Stomach (tissue), 9 donors: ENCODE measurements around the gene COQ9. TPM values are rescaled to one million over a fixed set of nuclear protein-coding genes. Genes with fewer than 3 reads are reported as not detected.

Source experiments
- DNase-seq, 2 donors: peaks; one replicate each; pipeline versions ENCODE4 v3.0.0 to v3.0.0-alpha.2; 2013 to 2019
- H3K27ac ChIP-seq, 5 donors: fragments of 200-600 bp in 4 of 5; sonication (generic) in 4 of 5; one replicate each; pipeline ENCODE4 v1.5.1; 2013 to 2019; ENCODE audit warnings: mild to moderate bottlenecking in 1 of 5, moderate library complexity in 1 of 5
- H3K27me3 ChIP-seq, 3 donors: fragments of 200-600 bp; sonication (generic); one replicate each; pipeline ENCODE4 v1.5.1; 2017 to 2019; ENCODE audit warnings: mixed run types in 1 of 3
- H3K36me3 ChIP-seq, 4 donors: fragments of 200-600 bp; sonication (generic); 1 replicate in 3 of 4; 2 replicates in 1 of 4; pipeline ENCODE4 v1.5.1; 2016 to 2019
- H3K4me1 ChIP-seq, 4 donors: fragments of 200-600 bp; sonication (generic); one replicate each; pipeline ENCODE4 v1.5.1; 2016 to 2019
- H3K4me3 ChIP-seq, 4 donors: fragments of 200-600 bp; sonication (generic) in 3 of 4; one replicate each; pipeline ENCODE4 v1.5.1; 2016 to 2019; ENCODE audit warnings: mild to moderate bottlenecking in 1 of 4
- H3K9me3 ChIP-seq, 4 donors: fragments of 200-600 bp; sonication (generic); one replicate each; pipeline ENCODE4 v1.5.1; 2016 to 2019
- EP300 ChIP-seq: sonication (generic); formaldehyde crosslinking; IDR thresholded peaks from one replicate; pipeline ENCODE4 v1.6.1; 2017; ENCODE audit warnings: antibody characterized with exemption
- POLR2A ChIP-seq, 4 donors: fragments of 450-650 bp; IDR thresholded peaks; one replicate each; pipeline ENCODE4 v1.6.1; 2016; ENCODE audit warnings: antibody characterized with exemption in 4 of 4, control low read depth in 2 of 4, mild to moderate bottlenecking in 1 of 4, moderate library complexity in 1 of 4
- POLR2AphosphoS5 ChIP-seq, 3 donors: sonication (generic); formaldehyde crosslinking; IDR thresholded peaks; one replicate each; pipeline ENCODE4 v1.6.1; 2016; ENCODE audit warnings: antibody characterized with exemption in 3 of 3
- WGBS, 5 donors: extraction: QIAGEN DNeasy Blood & Tissue Kit in 3 of 5; methylation state at CpG; one replicate each; pipeline versions ENCODE4 v1.1.5 to v1.1.7; 2013 to 2018; 5-methylcytosine and 5-hydroxymethylcytosine counted together
- intact Hi-C: fragments of 100-400 bp; cut with DNase I; formaldehyde crosslinking; loops from one replicate; pipeline ENCODE4 v1.15.1; 2023; ENCODE audit warnings: low total_unique reads
- polyA plus RNA-seq, 3 donors: library from polyadenylated mRNA; stranded (reverse); fragments of 200-250 nt; gene quantifications; one replicate each; pipeline ENCODE4 v1.2.3, GENCODE V29; 2013
- total RNA-seq, 5 donors: library from RNA; depleted of rRNA; stranded (reverse); fragments of >200 nt; gene quantifications; one replicate each; pipeline versions ENCODE4 v1.1.0 to v1.2.3, GENCODE V29; 2014 to 2016
- TF ChIP-seq, protein P1 (sequence below), 7 experiments: fragments of 450-650 bp in 4 of 7; fragments of 200-600 bp in 3 of 7; sonication (generic) in 3 of 7; IDR thresholded peaks; one replicate each; pipeline ENCODE4 v1.5.1; 2016 to 2019; ENCODE audit warnings: antibody characterized with exemption in 7 of 7, control low read depth in 2 of 7, mild to moderate bottlenecking in 1 of 7
- donor health status: healthy with polysubstance abuse.
- donor health status: Bipolar disorder and iron deficiency.
- donor health status: healthy.

Gene COQ9
- total and polyA plus RNA-seq, 8 donors: 40.6 to 108 (median 66.7) TPM

DNA sequence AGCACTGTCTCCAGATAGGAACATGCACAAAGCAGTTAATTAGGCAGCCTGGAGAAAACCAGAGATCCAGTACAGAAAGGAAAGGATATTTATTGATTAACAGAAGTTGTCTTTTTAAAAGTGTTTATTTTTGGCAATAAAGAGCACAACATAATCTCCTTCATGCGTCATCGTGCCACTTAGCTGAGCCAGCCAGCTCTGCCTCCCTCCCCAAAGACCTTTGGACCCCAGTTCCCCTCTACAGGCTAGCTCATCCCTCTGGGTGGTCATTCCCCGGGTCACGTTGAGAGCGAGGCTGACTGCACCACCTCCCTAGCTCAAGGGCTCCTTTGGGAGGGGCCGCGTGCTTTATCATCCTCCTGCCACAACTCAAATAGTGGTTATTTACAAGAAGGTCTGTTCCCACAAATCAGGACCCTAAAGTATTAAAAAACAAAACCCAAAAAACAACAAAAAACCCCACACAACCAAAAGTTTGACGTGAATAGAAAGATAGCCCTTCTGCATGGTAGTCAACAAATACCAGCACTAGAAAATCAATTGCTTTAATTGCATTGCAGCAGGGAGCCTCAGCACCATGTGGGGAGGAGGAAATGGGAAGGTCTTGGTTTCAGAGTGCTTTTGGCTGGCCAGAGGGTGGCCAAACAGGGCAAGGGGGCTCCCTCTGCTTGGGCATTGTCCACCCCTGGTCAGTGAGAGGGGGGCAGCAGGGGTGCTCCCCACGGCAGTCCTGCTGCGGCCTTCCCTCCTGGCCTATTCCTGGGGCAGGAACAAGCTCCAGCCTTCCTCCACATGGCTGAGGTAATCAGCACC lies 24.8 kb downstream of the COQ9 start:
- Histone ChIP-seq H3K9me3 (no peaks in the 10 kb centered on the region), H3K4me3 (no peak overlapping the region), H3K36me3 (peaks cover 55 to 84% (median 84%) of the 10 kb centered on the region in 4 donors), H3K4me1 (peaks cover 24 to 57% (median 51%) of the 10 kb centered on the region in 4 donors), H3K27me3 (no peaks in the 10 kb centered on the region), H3K27ac (peak overlapping the region; percentile 37 to 73 (median 67))
- WGBS, 5 donors: 31 to 48% (median 34%) methylated on average over 8 to 10 of the region's 10 CpGs
- DNase-seq: peak in 1 of 2 donors; percentile 77
- peak in 1 of 3 donors; percentile 20 for TF ChIP-seq POLR2AphosphoS5 (IDR thresholded peaks at IDR 0.05)
- TF ChIP-seq, protein P1, sequence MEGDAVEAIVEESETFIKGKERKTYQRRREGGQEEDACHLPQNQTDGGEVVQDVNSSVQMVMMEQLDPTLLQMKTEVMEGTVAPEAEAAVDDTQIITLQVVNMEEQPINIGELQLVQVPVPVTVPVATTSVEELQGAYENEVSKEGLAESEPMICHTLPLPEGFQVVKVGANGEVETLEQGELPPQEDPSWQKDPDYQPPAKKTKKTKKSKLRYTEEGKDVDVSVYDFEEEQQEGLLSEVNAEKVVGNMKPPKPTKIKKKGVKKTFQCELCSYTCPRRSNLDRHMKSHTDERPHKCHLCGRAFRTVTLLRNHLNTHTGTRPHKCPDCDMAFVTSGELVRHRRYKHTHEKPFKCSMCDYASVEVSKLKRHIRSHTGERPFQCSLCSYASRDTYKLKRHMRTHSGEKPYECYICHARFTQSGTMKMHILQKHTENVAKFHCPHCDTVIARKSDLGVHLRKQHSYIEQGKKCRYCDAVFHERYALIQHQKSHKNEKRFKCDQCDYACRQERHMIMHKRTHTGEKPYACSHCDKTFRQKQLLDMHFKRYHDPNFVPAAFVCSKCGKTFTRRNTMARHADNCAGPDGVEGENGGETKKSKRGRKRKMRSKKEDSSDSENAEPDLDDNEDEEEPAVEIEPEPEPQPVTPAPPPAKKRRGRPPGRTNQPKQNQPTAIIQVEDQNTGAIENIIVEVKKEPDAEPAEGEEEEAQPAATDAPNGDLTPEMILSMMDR (IDR thresholded peaks at IDR 0.05): no peak
- intact Hi-C loops: no loop called here

DNA sequence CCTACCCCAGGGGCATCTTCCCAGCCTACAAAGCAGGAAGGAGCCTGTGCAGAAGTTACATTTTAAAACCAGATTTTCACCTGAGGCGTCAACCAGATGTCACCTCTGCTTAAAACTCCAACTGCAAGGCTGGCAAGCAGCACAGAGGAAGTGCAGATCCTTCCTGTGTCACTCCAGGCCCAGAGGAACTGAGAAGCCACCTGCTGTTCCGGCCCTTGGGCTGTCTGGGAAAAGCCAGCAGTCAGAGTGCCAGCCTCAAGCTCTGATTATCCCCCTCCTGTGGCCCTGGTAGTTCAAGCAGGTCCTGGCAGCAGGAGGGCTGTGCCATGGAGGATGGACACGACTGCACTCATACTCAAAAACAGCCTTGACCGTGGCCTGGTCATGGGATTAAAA lies 25.4 kb downstream of the COQ9 start:
- intact Hi-C loops: no loop called here
- peak overlapping the region; percentile 37 to 73 (median 67) for H3K27ac ChIP-seq
- WGBS, 5 donors: 42 to 60% (median 50%) methylated on average over 4 of the region's 4 CpGs
- peaks cover 53 to 79% (median 78%) of the 10 kb centered on the region in 4 donors for H3K36me3 ChIP-seq
- no peaks in the 10 kb centered on the region for H3K9me3 ChIP-seq
- no peak for DNase-seq
- peaks cover 28 to 63% (median 57%) of the 10 kb centered on the region in 4 donors for H3K4me1 ChIP-seq
- TF ChIP-seq POLR2AphosphoS5 (IDR thresholded peaks at IDR 0.05) (no peak), POLR2A (IDR thresholded peaks at IDR 0.05) (no peak), EP300 (no peak)
- TF ChIP-seq, protein P1 (IDR thresholded peaks at IDR 0.05): no peak
- H3K27me3 ChIP-seq: no peaks in the 10 kb centered on the region
- no peak overlapping the region for H3K4me3 ChIP-seq

DNA sequence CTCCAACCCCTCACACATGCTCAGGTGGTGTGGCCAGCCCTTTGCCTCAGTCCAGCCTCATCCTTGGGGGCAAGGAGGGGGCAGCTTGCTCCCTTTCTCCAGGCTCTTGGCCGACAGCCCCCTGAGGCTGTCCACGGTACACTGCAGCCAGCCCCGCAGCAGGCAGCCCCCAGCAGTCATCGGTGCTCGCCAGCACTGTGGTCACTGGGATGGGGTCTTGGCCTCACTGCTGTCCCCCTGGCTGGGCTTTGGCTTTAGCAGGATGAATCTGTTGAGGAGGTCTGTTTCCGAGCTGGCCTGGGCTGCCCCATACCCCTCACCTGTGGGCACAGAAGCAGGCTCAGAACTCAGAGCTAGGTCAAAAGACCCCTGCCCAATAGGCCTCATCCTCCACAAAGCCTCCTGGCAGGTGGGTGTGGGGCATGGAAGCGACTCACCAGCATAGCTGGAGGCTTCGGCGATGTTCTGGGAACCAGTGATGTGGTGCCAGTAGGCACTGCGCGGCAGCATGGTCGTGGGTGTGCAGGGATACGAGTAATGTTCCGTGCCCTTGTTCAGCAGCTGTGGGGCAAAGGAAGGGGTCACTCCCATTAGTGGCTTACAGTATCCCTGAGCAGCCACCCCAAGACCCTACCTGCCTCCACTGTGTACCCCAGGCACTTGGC lies 26.0 kb downstream of the COQ9 start:
- Histone ChIP-seq H3K27ac (peak overlapping the region in 3 of 5 donors; percentile 67 to 73 (median 71)), H3K4me1 (peaks cover 35 to 69% (median 63%) of the 10 kb centered on the region in 4 donors), H3K9me3 (no peaks in the 10 kb centered on the region), H3K27me3 (no peaks in the 10 kb centered on the region), H3K4me3 (no peak overlapping the region), H3K36me3 (peaks cover 53 to 79% (median 72%) of the 10 kb centered on the region in 4 donors)
- 88 to 94% (median 88%) methylated on average over 7 to 14 of the region's 14 CpGs for WGBS, 5 donors
- DNase-seq: no peak
- intact Hi-C loops: no loop called here
- TF ChIP-seq POLR2AphosphoS5 (IDR thresholded peaks at IDR 0.05) (no peak), EP300 (no peak), POLR2A (IDR thresholded peaks at IDR 0.05) (no peak)
- TF ChIP-seq, protein P1 (IDR thresholded peaks at IDR 0.05): no peak

DNA sequence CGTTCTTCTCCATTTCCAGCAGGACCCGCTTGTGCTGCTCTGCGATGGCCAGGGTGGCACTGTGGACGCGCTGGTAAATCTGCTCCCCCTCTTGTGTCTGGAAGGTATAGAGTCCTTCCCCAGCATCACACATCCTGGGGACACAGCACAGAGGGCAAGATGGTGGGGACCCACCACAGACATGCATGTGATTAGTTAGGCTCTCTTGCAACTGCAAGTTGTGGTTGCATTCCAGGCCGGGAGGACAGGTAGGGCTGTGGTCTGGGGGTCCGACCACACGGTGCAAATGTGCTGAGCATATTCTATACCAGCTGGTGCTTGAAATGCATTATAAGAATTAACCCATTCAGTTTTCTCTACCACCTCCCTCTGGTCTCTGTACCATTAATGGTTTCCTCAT lies 26.6 kb downstream of the COQ9 start:
- TF ChIP-seq POLR2AphosphoS5 (IDR thresholded peaks at IDR 0.05) (no peak), POLR2A (IDR thresholded peaks at IDR 0.05) (no peak), EP300 (no peak)
- TF ChIP-seq, protein P1 (IDR thresholded peaks at IDR 0.05): no peak
- H3K4me3 ChIP-seq: no peak overlapping the region
- WGBS, 5 donors: 74 to 81% (median 80%) methylated on average over 8 of the region's 8 CpGs
- intact Hi-C loops: no loop called here
- no peaks in the 10 kb centered on the region for H3K27me3 ChIP-seq
- no peaks in the 10 kb centered on the region for H3K9me3 ChIP-seq
- H3K36me3 ChIP-seq: peaks cover 49 to 74% (median 66%) of the 10 kb centered on the region in 4 donors
- H3K4me1 ChIP-seq: peaks cover 41 to 75% (median 69%) of the 10 kb centered on the region in 4 donors
- no peak overlapping the region for H3K27ac ChIP-seq
- no peak for DNase-seq
